Epithelial cell of proximal tubule (primary cell): Measurements from ENCODE around the gene OR8H1. TPM values are rescaled to one million over a fixed set of nuclear protein-coding genes. Genes with fewer than 3 reads are reported as not detected.

Experiments used
- DNase-seq: peaks from one replicate; pipeline ENCODE4 v3.0.0-alpha.2; 2011; ENCODE audit warnings: low read depth
- H3K4me3 ChIP-seq: 2 replicates; pipeline ENCODE4 v1.5.1; 2011; ENCODE audit warnings: low read depth, mild to moderate bottlenecking, low read length
- CTCF ChIP-seq: conservative IDR thresholded peaks from 2 replicates; pipeline ENCODE4 v1.5.1; 2012; ENCODE audit warnings: low read depth, mild to moderate bottlenecking, low read length
- total RNA-seq: library from RNA; depleted of rRNA; stranded (reverse); fragments of >200 nt; gene quantifications from 2 replicates; pipeline ENCODE4 v1.2.3, GENCODE V29; 2015

OR8H1 gene
- total RNA-seq, 1 donor from 2014 or later: not detected

GRCh38 chr11:56273854-56274253, 18.2 kb downstream of the OR8H1 start, which contains the start of gene OR5T1:
Gene OR5T1 (plus strand): TSS chr11:56274154. CDS start chr11:56275639, 1,485 bp downstream.
- no peak within 1 kb of the TSS for H3K4me3 ChIP-seq
- TF ChIP-seq CTCF: no peak

GRCh38 chr11:56271092-56271491, 21.0 kb downstream of the OR8H1 start:
- TF ChIP-seq CTCF: no peak
- DNase-seq: no peak

More at GRCh38 chr11:56273854-56274253, 18.2 kb downstream of the OR8H1 start, which contains the start of gene OR5T1:
- no peak for DNase-seq

GRCh38 chr11:56251954-56252353, 40.1 kb downstream of the OR8H1 start, which contains the start of gene OR5T3:
Gene OR5T3 (plus strand): TSS chr11:56252254. CDS start chr11:56252254, 0 bp downstream.
- no peak within 1 kb of the TSS for H3K4me3 ChIP-seq
- TF ChIP-seq CTCF: no peak
- DNase-seq: no peak

More at GRCh38 chr11:56271092-56271491, 21.0 kb downstream of the OR8H1 start:
- H3K4me3 ChIP-seq: no peak overlapping the region

Other genes with a start within 250 kb of the OR8H1 start
- gene OR8I2, start 198.9 kb downstream of the OR8H1 start, total RNA-seq: not detected in 2 replicates
- gene OR8H2, start 188.6 kb downstream of the OR8H1 start, total RNA-seq: not detected in 2 replicates
- not detected in 2 replicates for gene OR8H3, start 169.9 kb downstream of the OR8H1 start, total RNA-seq
- gene OR8J3, start 152.1 kb downstream of the OR8H1 start, total RNA-seq: not detected in 2 replicates
- gene OR8K5, start 131.9 kb downstream of the OR8H1 start, total RNA-seq: not detected in 2 replicates
- gene OR5J2, start 115.6 kb downstream of the OR8H1 start, total RNA-seq: not detected in 2 replicates
- gene OR5T2, start 58.0 kb downstream of the OR8H1 start, total RNA-seq: not detected in 2 replicates
- gene OR5T3, start 40.0 kb downstream of the OR8H1 start, total RNA-seq: not detected in 2 replicates
- gene OR5T1, start 18.1 kb downstream of the OR8H1 start, total RNA-seq: not detected in 2 replicates
- gene OR8K3, start 22.9 kb upstream of the OR8H1 start, total RNA-seq: not detected in 2 replicates
- gene OR8K1, start 53.8 kb upstream of the OR8H1 start, total RNA-seq: not detected in 2 replicates
- not detected in 2 replicates for gene OR8J1, start 62.0 kb upstream of the OR8H1 start, total RNA-seq
- gene OR8U1, start 83.4 kb upstream of the OR8H1 start, total RNA-seq: not detected in 2 replicates
- gene OR5AL1, start 120.4 kb upstream of the OR8H1 start, total RNA-seq: not detected in 2 replicates
- gene OR5M3, start 181.1 kb upstream of the OR8H1 start, total RNA-seq: not detected in 2 replicates
- gene OR5M8, start 199.1 kb upstream of the OR8H1 start, total RNA-seq: not detected in 2 replicates